Natural killer cell (primary cell): ENCODE measurements around the gene DAZAP2. TPM values are rescaled to one million over a fixed set of nuclear protein-coding genes. Genes with fewer than 3 reads are reported as not detected.

ENCODE experiments used
- ATAC-seq, 3 donors: fragments of 150-1000 bp in 2 of 3; fragments of 200-7000 bp in 1 of 3; cut with Tn5 transposase; 1 replicate in 1 of 3; 2 replicates in 2 of 3; pipeline ENCODE4 v1.10.0; 2021; ENCODE audit warnings: mild to moderate bottlenecking in 2 of 3, moderate library complexity in 2 of 3
- DNase-seq, 2 donors: peaks; one replicate each; pipeline versions ENCODE4 v3.0.0 to v3.0.0-alpha.2; 2013 to 2021; ENCODE audit warnings: mixed read lengths in 1 of 2
- H3K27ac ChIP-seq: one replicate; pipeline ENCODE4 v1.5.1; 2013; ENCODE audit warnings: mild to moderate bottlenecking, low read length
- H3K27me3 ChIP-seq: one replicate; pipeline ENCODE4 v1.6.1; 2013; ENCODE audit warnings: low read length; ENCODE audit not compliant: control insufficient read depth, insufficient read depth
- H3K36me3 ChIP-seq: one replicate; pipeline ENCODE4 v1.6.1; 2013; ENCODE audit warnings: low read length; ENCODE audit not compliant: control insufficient read depth, insufficient read depth
- H3K4me1 ChIP-seq: one replicate; pipeline ENCODE4 v1.6.1; 2013; ENCODE audit warnings: low read length; ENCODE audit not compliant: control insufficient read depth, insufficient read depth
- H3K4me3 ChIP-seq: one replicate; pipeline ENCODE4 v1.5.1; 2013; ENCODE audit warnings: low read length
- H3K9me3 ChIP-seq: one replicate; pipeline ENCODE4 v1.6.1; 2013; ENCODE audit warnings: low read length; ENCODE audit not compliant: control insufficient read depth, insufficient read depth
- H3K27ac Mint-ChIP-seq, 2 donors: one replicate each; pipeline ENCODE4 v1.8.0; 2022; ENCODE audit warnings: mild to moderate bottlenecking in 2 of 2, mixed read lengths in 2 of 2, moderate library complexity in 1 of 2
- H3K27me3 Mint-ChIP-seq, 2 donors: one replicate each; pipeline ENCODE4 v1.8.0; 2022; ENCODE audit warnings: low read depth in 2 of 2, mixed read lengths in 2 of 2
- H3K36me3 Mint-ChIP-seq: one replicate; pipeline ENCODE4 v1.8.0; 2022; ENCODE audit warnings: mixed read lengths
- H3K4me1 Mint-ChIP-seq, 2 donors: one replicate each; pipeline ENCODE4 v1.8.0; 2022; ENCODE audit warnings: mixed read lengths in 2 of 2
- H3K4me3 Mint-ChIP-seq: one replicate; pipeline ENCODE4 v1.8.0; 2022; ENCODE audit warnings: mild to moderate bottlenecking, moderate library complexity, mixed read lengths
- H3K9me3 Mint-ChIP-seq, 2 donors: one replicate each; pipeline ENCODE4 v1.8.0; 2022; ENCODE audit warnings: mixed read lengths in 2 of 2
- WGBS: methylation state at CpG from one replicate; pipeline ENCODE4 v1.1.7; 2013; ENCODE audit warnings: missing lambda C conversion rate; ENCODE audit not compliant: insufficient coverage; 5-methylcytosine and 5-hydroxymethylcytosine counted together
- intact Hi-C: fragments of 100-400 bp; cut with micrococcal nuclease; formaldehyde crosslinking; loops from one replicate; pipeline ENCODE4 v1.14.2; 2022
- total RNA-seq, 4 donors: library from RNA; stranded (reverse); fragments of 120-200 nt in 1 of 4; gene quantifications; one replicate each; pipeline versions ENCODE4 v1.2.3 to v1.2.4, GENCODE V29; 2013 to 2022
- TF ChIP-seq, protein P1 (sequence below): fragments of 200-600 bp; IDR thresholded peaks from one replicate; pipeline ENCODE4 v1.8.0; 2022; ENCODE audit warnings: antibody characterized with exemption

DAZAP2 gene
- total RNA-seq, 3 donors from 2014 or later (not counting 1 experiment from before 2014, with no cell fraction given), result 316 to 350 (median 325) TPM

DNA sequence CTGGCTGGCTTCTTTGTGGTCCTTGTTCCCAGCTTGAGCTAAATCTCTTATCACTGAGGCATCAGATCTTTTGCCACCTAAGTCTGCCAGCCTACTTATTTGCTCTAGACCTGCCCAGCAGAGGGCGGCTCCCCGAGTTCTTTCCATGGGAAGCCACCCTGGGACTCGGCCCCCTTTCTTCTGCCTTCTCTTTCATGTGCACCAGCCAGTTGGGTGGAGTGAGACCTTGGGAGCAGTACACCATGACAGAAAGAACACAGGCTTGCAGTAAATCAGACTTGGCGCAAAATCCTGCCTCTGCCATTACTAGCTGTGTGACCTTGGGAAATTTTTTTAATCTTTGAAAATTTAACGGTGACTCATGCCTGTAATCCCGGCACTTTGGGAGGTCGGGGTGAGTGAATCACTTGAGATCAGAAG, 24.1 kb downstream of the DAZAP2 start:
- peak in 1 of 2 donors; percentile 61 for DNase-seq
- 69% methylated on average over 7 of the region's 7 CpGs for WGBS
- intact Hi-C loops, result no loop called here

DNA sequence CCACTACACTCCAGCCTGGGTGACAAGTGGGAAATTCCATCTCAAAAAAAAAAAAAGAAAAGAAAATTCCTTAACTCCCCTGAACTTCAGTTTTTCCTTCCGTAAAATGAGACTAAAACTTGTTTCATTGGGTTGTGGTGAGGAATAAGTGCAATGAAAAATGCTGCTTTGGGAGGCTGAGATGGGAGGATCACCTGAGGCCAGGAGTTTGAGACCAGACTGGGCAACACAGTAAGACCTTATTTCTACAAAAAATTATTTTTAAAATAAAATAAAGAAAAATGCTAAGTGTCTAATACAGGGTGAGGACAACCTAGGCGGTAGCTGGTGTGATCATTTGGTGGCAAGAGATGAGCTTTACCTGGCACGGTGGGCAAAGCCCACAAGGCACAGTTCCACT, 24.7 kb downstream of the DAZAP2 start:
- H3K4me1 Mint-ChIP-seq, result peaks cover 19 to 30% of the 10 kb centered on the region in 2 donors
- ATAC-seq (no peak), DNase-seq (no peak)
- TF ChIP-seq, protein P1, sequence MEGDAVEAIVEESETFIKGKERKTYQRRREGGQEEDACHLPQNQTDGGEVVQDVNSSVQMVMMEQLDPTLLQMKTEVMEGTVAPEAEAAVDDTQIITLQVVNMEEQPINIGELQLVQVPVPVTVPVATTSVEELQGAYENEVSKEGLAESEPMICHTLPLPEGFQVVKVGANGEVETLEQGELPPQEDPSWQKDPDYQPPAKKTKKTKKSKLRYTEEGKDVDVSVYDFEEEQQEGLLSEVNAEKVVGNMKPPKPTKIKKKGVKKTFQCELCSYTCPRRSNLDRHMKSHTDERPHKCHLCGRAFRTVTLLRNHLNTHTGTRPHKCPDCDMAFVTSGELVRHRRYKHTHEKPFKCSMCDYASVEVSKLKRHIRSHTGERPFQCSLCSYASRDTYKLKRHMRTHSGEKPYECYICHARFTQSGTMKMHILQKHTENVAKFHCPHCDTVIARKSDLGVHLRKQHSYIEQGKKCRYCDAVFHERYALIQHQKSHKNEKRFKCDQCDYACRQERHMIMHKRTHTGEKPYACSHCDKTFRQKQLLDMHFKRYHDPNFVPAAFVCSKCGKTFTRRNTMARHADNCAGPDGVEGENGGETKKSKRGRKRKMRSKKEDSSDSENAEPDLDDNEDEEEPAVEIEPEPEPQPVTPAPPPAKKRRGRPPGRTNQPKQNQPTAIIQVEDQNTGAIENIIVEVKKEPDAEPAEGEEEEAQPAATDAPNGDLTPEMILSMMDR, result no peak
- no peak overlapping the region for H3K27ac Mint-ChIP-seq
- Histone ChIP-seq H3K27me3 (no peaks in the 10 kb centered on the region), H3K9me3 (no peaks in the 10 kb centered on the region), H3K4me1 (peaks cover 12% of the 10 kb centered on the region), H3K27ac (no peak overlapping the region), H3K4me3 (no peak overlapping the region), H3K36me3 (no peaks in the 10 kb centered on the region)
- H3K27me3 Mint-ChIP-seq, result no peaks in the 10 kb centered on the region
- intact Hi-C loops, result no loop called here
- 89% methylated on average over 3 of the region's 3 CpGs for WGBS
- no peak overlapping the region for H3K4me3 Mint-ChIP-seq
- no peaks in the 10 kb centered on the region for H3K36me3 Mint-ChIP-seq
- peaks cover 0 to 3% of the 10 kb centered on the region in 2 donors for H3K9me3 Mint-ChIP-seq

More for the DNA sequence above, 24.1 kb downstream of the DAZAP2 start:
- ATAC-seq, result no peak
- Mint-ChIP-seq H3K9me3 (peaks cover 0 to 3% of the 10 kb centered on the region in 2 donors), H3K36me3 (no peaks in the 10 kb centered on the region), H3K27me3 (no peaks in the 10 kb centered on the region), H3K4me1 (peaks cover 14 to 27% of the 10 kb centered on the region in 2 donors), H3K4me3 (no peak overlapping the region), H3K27ac (no peak overlapping the region)
- TF ChIP-seq, protein P1, result no peak
- no peaks in the 10 kb centered on the region for H3K9me3 ChIP-seq
- no peak overlapping the region for H3K27ac ChIP-seq
- H3K27me3 ChIP-seq, result no peaks in the 10 kb centered on the region
- no peak overlapping the region for H3K4me3 ChIP-seq
- peaks cover 12% of the 10 kb centered on the region for H3K4me1 ChIP-seq
- H3K36me3 ChIP-seq, result no peaks in the 10 kb centered on the region

DNA sequence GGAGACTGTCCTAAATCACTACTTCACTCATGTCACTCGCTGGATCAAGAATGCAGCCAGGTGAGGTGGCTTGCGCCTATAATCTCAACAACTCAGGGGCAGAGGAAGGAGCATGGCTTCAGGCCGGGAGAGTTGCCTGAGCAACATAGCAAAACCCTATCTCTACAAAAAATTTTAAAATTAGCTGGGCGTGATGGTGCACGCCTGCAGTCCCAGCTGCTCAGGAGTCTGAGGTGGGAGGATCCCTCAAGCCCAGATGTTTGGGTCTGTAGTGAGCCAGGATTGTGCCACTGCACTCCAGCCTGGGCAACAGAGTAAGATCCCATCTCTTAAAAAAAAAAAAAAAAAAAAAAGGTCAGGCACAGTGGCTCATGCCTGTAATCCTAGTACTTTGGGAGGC, 25.7 kb downstream of the DAZAP2 start:
- intact Hi-C loops, result no loop called here
- no peak overlapping the region for H3K27ac ChIP-seq
- H3K27me3 ChIP-seq, result no peaks in the 10 kb centered on the region
- Mint-ChIP-seq H3K9me3 (peaks cover 0 to 3% of the 10 kb centered on the region in 2 donors), H3K36me3 (no peaks in the 10 kb centered on the region), H3K27me3 (no peaks in the 10 kb centered on the region), H3K4me3 (no peak overlapping the region), H3K4me1 (peaks cover 26 to 38% of the 10 kb centered on the region in 2 donors), H3K27ac (peak overlapping the region; percentile 92 to 93)
- no peaks in the 10 kb centered on the region for H3K9me3 ChIP-seq
- no peak for DNase-seq
- no peaks in the 10 kb centered on the region for H3K36me3 ChIP-seq
- ATAC-seq, result no peak
- 99% methylated on average over 5 of the region's 5 CpGs for WGBS
- H3K4me1 ChIP-seq, result peaks cover 20% of the 10 kb centered on the region
- TF ChIP-seq, protein P1, result no peak
- no peak overlapping the region for H3K4me3 ChIP-seq

DNA sequence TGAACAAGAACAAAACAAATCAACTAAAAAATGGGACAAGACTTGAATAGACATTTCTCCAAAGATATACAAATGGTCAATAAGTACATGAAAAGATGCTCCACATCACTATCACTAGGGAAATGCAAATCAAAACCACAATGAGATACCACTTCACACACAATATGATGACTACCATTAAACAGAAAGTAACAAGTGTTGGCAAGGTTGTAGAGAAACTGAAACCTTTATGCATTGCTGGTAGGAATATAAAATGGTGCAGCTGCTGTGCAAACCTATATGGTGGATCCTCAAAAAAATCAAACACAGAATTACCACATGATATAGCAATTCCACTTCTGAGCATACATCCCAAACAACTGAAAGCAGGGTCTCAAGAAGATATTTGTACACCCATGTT, 26.4 kb downstream of the DAZAP2 start:
- ATAC-seq, result peak; percentile 85 to 86 (median 85)
- Mint-ChIP-seq H3K4me1 (peaks cover 28 to 41% of the 10 kb centered on the region in 2 donors), H3K36me3 (no peaks in the 10 kb centered on the region), H3K27ac (peak overlapping the region; percentile 92 to 93), H3K27me3 (no peaks in the 10 kb centered on the region), H3K9me3 (peaks cover 0 to 3% of the 10 kb centered on the region in 2 donors), H3K4me3 (peak overlapping the region; percentile 86)
- H3K36me3 ChIP-seq, result no peaks in the 10 kb centered on the region
- H3K9me3 ChIP-seq, result no peaks in the 10 kb centered on the region
- intact Hi-C loops, result loop anchor here (5.0 kb wide), 3 partner anchors 47 to 77 kb away; no protein-coding TSS in a partner anchor
- TF ChIP-seq, protein P1, result no peak
- peaks cover 23% of the 10 kb centered on the region for H3K4me1 ChIP-seq
- DNase-seq, result peak in 1 of 2 donors; percentile 67
- H3K27ac ChIP-seq, result peak overlapping the region; percentile 59
- H3K4me3 ChIP-seq, result no peak overlapping the region
- no peaks in the 10 kb centered on the region for H3K27me3 ChIP-seq
